D721Med (cell line): ENCODE results near the gene ZNF730.
"Not testable (repeated sequence)": the region's sequence is repeated elsewhere in the genome, so short reads cannot be mapped to it uniquely, and the experiment has no call there.

Source experiments
- DNase-seq: peaks from one replicate; pipeline ENCODE4 v3.0.0; 2011; ENCODE audit warnings: low spot score; ENCODE audit not compliant: insufficient read length
- FAIRE-seq: peaks from 2 replicates; lab custom pipeline; 2011; peaks lifted over from hg19 to GRCh38; lab: Jason Lieb, UNC
- TF ChIP-seq, protein P1 (sequence below): IDR thresholded peaks from 2 replicates; pipeline ENCODE4 v1.5.1; 2012; ENCODE audit warnings: mild to moderate bottlenecking, control low read depth; ENCODE audit not compliant: insufficient read depth; ENCODE audit errors: missing control alignments

The ZNF730 gene

DNA sequence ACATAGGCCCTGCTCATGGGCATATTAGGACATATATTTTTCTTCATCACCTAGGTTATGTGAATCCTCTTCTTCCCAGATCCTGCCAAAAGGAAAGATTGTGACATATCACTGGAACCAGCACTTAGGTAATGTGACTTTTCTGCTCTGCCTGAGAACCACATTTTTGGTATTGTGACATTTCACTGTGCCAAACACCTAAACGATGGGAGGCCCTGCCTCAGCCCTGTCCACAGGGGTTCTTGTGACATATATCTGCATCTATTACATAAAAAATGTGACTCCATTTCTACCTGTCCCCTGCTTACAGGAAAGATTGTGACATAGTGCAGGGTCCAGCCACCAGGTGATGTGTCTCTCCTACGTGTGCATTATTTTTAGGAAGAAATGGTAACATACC is 18.5 kb upstream of the ZNF730 start:
- DNase-seq (no peak), FAIRE-seq (no peak)
- TF ChIP-seq, protein P1, sequence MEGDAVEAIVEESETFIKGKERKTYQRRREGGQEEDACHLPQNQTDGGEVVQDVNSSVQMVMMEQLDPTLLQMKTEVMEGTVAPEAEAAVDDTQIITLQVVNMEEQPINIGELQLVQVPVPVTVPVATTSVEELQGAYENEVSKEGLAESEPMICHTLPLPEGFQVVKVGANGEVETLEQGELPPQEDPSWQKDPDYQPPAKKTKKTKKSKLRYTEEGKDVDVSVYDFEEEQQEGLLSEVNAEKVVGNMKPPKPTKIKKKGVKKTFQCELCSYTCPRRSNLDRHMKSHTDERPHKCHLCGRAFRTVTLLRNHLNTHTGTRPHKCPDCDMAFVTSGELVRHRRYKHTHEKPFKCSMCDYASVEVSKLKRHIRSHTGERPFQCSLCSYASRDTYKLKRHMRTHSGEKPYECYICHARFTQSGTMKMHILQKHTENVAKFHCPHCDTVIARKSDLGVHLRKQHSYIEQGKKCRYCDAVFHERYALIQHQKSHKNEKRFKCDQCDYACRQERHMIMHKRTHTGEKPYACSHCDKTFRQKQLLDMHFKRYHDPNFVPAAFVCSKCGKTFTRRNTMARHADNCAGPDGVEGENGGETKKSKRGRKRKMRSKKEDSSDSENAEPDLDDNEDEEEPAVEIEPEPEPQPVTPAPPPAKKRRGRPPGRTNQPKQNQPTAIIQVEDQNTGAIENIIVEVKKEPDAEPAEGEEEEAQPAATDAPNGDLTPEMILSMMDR: no peak

DNA sequence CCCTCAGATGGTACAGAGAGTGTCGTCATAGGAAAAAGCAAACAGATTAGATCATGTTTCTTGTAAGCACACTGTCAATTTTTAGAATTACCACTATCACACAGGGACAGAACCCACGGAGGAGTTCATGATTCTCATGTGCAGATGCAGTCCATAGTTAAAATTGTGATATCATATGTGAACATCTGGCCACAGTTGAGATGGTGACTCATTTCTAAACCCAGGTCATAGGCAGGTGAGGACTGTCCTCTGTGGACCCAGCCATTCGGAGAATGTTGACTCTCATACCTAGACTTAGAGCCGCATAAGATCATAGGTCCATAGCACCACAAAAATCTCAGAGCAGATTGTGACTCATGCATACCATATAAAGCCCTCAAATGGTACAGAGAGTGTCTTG is 17.8 kb upstream of the ZNF730 start:
- no peak for DNase-seq
- TF ChIP-seq, protein P1: no peak
- FAIRE-seq: no peak

- TF ChIP-seq, protein P1: no peak
- no peak for FAIRE-seq
- no peak for DNase-seq
These were observed 16.9 kb upstream of the ZNF730 start for GRCh38 chr19:23099966-23100365.

DNA sequence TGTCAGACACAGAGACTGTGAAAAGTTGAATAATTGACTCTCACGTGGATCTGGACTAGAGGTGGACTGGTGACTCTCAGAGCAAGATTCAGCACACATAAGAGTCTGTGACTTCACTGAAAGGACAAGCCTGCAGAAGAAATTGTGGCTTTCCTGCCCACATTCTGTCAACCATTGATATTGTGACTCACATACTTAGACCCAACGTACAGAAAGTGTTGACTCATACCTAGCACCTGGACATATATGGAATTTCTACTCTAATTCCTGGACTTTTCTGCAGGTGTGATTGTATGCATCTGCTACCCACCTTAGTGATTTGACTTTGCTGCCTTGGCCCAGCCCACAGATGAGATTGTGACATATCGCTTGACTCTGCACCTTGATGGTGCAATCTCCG is 15.6 kb upstream of the ZNF730 start:
- FAIRE-seq (no peak), DNase-seq (no peak)
- TF ChIP-seq, protein P1: no peak

GRCh38 chr19:23118400-23118799 is 1.6 kb downstream of the ZNF730 start:
- FAIRE-seq (no peak), DNase-seq (no peak)
- TF ChIP-seq, protein P1: no peak

DNA sequence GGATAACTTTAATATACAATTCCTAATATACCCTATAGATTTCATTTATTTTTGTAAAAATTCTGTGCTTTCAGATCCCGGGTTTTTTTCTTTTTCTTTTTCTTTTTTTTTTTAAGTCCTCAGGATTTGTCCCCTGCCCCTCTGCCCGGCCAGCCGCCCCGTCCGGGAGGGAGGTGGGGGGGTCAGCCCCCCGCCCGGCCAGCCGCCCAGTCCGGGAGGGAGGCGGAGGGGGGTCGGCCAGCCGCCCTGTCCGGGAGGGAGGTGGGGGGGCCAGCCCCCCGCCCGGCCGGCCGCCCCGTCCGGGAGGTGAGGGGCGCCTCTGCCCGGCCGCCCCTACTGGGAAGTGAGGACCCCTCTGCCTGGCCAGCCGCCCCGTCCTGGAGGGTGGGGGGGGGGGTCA is 17.4 kb downstream of the ZNF730 start:
- DNase-seq, FAIRE-seq: not testable (repeated sequence)

GRCh38 chr19:23145617-23146415 is 29.0 kb downstream of the ZNF730 start:
- no peak for DNase-seq
- no peak for FAIRE-seq
- TF ChIP-seq, protein P1: no peak
